HEK293 (cell line): ENCODE results near the gene NOA1.
A peak's percentile ranks its signal among the peaks of the same experiment; 100 is the strongest.

Experiments
- EGR2 ChIP-seq: fragments of 450-650 bp; formaldehyde crosslinking; IDR thresholded peaks from 2 replicates; pipeline ENCODE4 v1.5.1; 2016; ENCODE audit warnings: low read depth, missing biosample characterization, missing genetic modification characterization
- YY1 ChIP-seq: fragments of 450-650 bp; formaldehyde crosslinking; IDR thresholded peaks from 2 replicates; pipeline ENCODE4 v1.5.1; 2018; ENCODE audit warnings: missing biosample characterization, missing genetic modification characterization
- ZNF266 ChIP-seq: fragments of 450-650 bp; formaldehyde crosslinking; IDR thresholded peaks from 2 replicates; pipeline ENCODE4 v1.5.1; 2016; ENCODE audit warnings: missing biosample characterization, missing genetic modification characterization, low read depth
- ZNF274 ChIP-seq, 2 experiments: fragments of 200-500 bp in 1 of 2; fragments of 450-650 bp in 1 of 2; sonication (Bioruptor generic) in 1 of 2; formaldehyde crosslinking in 1 of 2; IDR thresholded peaks; 2 replicates each; pipeline versions ENCODE4 v1.5.1 to v1.6.1; 2014 to 2016; ENCODE audit warnings: borderline replicate concordance in 1 of 2, inconsistent platforms in 1 of 2, low read length in 1 of 2, missing biosample characterization in 1 of 2, missing genetic modification characterization in 1 of 2
- ZNF350 ChIP-seq: fragments of 450-650 bp; formaldehyde crosslinking; IDR thresholded peaks from 2 replicates; pipeline ENCODE4 v1.5.0; 2017; ENCODE audit warnings: missing biosample characterization, mild to moderate bottlenecking, missing genetic modification characterization
- TF ChIP-seq, protein P1 (sequence below): fragments of 450-650 bp; formaldehyde crosslinking; IDR thresholded peaks from 2 replicates; pipeline ENCODE4 v1.5.1; 2016; ENCODE audit warnings: missing biosample characterization, missing genetic modification characterization
- TF ChIP-seq, protein P2 (sequence below): fragments of 450-650 bp; formaldehyde crosslinking; IDR thresholded peaks from 2 replicates; pipeline ENCODE4 v1.5.1; 2016; ENCODE audit warnings: missing biosample characterization, missing genetic modification characterization, low read depth

DNA sequence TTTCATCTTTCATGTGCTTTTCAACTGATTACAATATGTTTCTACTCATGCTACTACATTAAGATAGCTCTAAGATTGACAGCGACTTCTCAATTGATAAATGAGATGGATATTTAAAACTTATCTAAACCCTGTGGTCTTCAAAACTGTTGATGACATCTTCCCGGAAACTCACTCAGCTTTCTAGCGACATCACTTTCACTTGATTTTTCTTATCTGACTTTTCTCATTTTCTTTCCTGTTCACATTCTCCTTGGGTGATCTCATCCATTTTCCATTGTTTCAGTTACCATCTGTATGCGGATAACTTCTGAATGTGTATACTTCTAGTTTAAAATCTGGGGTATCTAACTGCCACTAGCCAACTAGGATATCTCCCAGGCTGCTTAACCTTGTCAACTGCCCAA is 4.4 kb upstream of the NOA1 start:
- TF ChIP-seq, protein P1, sequence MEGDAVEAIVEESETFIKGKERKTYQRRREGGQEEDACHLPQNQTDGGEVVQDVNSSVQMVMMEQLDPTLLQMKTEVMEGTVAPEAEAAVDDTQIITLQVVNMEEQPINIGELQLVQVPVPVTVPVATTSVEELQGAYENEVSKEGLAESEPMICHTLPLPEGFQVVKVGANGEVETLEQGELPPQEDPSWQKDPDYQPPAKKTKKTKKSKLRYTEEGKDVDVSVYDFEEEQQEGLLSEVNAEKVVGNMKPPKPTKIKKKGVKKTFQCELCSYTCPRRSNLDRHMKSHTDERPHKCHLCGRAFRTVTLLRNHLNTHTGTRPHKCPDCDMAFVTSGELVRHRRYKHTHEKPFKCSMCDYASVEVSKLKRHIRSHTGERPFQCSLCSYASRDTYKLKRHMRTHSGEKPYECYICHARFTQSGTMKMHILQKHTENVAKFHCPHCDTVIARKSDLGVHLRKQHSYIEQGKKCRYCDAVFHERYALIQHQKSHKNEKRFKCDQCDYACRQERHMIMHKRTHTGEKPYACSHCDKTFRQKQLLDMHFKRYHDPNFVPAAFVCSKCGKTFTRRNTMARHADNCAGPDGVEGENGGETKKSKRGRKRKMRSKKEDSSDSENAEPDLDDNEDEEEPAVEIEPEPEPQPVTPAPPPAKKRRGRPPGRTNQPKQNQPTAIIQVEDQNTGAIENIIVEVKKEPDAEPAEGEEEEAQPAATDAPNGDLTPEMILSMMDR (tag by site-specific recombination), result no peak
- TF ChIP-seq ZNF266 (tag by site-specific recombination), result no peak
- TF ChIP-seq ZNF350, result no peak
- TF ChIP-seq, protein P2, sequence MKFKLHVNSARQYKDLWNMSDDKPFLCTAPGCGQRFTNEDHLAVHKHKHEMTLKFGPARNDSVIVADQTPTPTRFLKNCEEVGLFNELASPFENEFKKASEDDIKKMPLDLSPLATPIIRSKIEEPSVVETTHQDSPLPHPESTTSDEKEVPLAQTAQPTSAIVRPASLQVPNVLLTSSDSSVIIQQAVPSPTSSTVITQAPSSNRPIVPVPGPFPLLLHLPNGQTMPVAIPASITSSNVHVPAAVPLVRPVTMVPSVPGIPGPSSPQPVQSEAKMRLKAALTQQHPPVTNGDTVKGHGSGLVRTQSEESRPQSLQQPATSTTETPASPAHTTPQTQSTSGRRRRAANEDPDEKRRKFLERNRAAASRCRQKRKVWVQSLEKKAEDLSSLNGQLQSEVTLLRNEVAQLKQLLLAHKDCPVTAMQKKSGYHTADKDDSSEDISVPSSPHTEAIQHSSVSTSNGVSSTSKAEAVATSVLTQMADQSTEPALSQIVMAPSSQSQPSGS, result peak; percentile 52
- no peak for TF ChIP-seq YY1
- no peak for TF ChIP-seq ZNF274 (IDR thresholded peaks at IDR 0.05; ENCODE audit: low read length)
- TF ChIP-seq ZNF274 (tag by site-specific recombination; IDR thresholded peaks at IDR 0.05; ENCODE audit: borderline replicate concordance), result no peak
- TF ChIP-seq EGR2 (tag by site-specific recombination), result no peak
